Keratinocyte (primary cell): ENCODE data around the gene PLEKHA1. TPM values are rescaled to one million over a fixed set of nuclear protein-coding genes. Genes with fewer than 3 reads are reported as not detected.
A peak's percentile ranks its signal among the peaks of the same experiment; 100 is the strongest.

ENCODE experiments used
- DNase-seq: peaks from one replicate; pipeline ENCODE4 v3.0.0-alpha.2; 2011; ENCODE audit warnings: low read depth, missing footprints, low spot score
- FAIRE-seq: peaks from 2 replicates; lab custom pipeline; 2011; peaks lifted over from hg19 to GRCh38; lab: Jason Lieb, UNC
- H2AFZ ChIP-seq: 2 replicates; pipeline ENCODE4 v1.6.0; 2012; ENCODE audit warnings: low read length, control low read depth, inconsistent platforms; ENCODE audit not compliant: control insufficient read depth
- H3K27ac ChIP-seq: 2 replicates; pipeline ENCODE4 v1.5.1; 2011; ENCODE audit warnings: low read length; ENCODE audit not compliant: control insufficient read depth, insufficient read depth
- H3K27me3 ChIP-seq: 3 replicates; pipeline ENCODE4 v1.6.0; 2011; ENCODE audit warnings: low read length; ENCODE audit not compliant: control insufficient read depth, insufficient read depth; ENCODE audit errors: extremely low read depth
- H3K36me3 ChIP-seq, 2 experiments: 2 replicates in 1 of 2; 3 replicates in 1 of 2; pipeline ENCODE4 v1.5.1; 2011; ENCODE audit warnings: low read length in 2 of 2, mild to moderate bottlenecking in 1 of 2; ENCODE audit not compliant: control insufficient read depth in 2 of 2, insufficient read depth in 2 of 2; ENCODE audit errors: extremely low read depth in 1 of 2
- H3K4me1 ChIP-seq: 3 replicates; pipeline ENCODE4 v1.5.1; 2011; ENCODE audit warnings: low read length; ENCODE audit not compliant: control insufficient read depth, insufficient read depth; ENCODE audit errors: extremely low read depth
- H3K4me2 ChIP-seq: 3 replicates; pipeline ENCODE4 v1.6.0; 2011; ENCODE audit warnings: low read depth, low read length; ENCODE audit not compliant: control insufficient read depth, insufficient read depth; ENCODE audit errors: extremely low read depth
- H3K4me3 ChIP-seq, 3 experiments: fragments of 200-600 bp in 1 of 3; sonication (generic) in 1 of 3; 2 replicates in 2 of 3; 3 replicates in 1 of 3; pipeline ENCODE4 v1.5.1; 2011 to 2016; ENCODE audit warnings: low read length in 3 of 3, mild to moderate bottlenecking in 3 of 3, control low read depth in 2 of 3, inconsistent platforms in 1 of 3, low read depth in 1 of 3, mixed read lengths in 1 of 3, mixed run types in 1 of 3, moderate library complexity in 1 of 3; ENCODE audit not compliant: control insufficient read depth in 2 of 3, insufficient read depth in 2 of 3; ENCODE audit errors: extremely low read depth in 1 of 3
- H3K79me2 ChIP-seq: 2 replicates; pipeline ENCODE4 v1.6.0; 2012; ENCODE audit warnings: low read length; ENCODE audit not compliant: control insufficient read depth, insufficient read depth
- H3K9ac ChIP-seq: 3 replicates; pipeline ENCODE4 v1.6.0; 2011; ENCODE audit warnings: low read length; ENCODE audit not compliant: control insufficient read depth, insufficient read depth; ENCODE audit errors: extremely low read depth
- H3K9me1 ChIP-seq: 3 replicates; pipeline ENCODE4 v1.6.0; 2011; ENCODE audit warnings: low read length; ENCODE audit not compliant: control insufficient read depth, insufficient read depth; ENCODE audit errors: extremely low read depth
- H3K9me3 ChIP-seq: 2 replicates; pipeline ENCODE4 v1.5.1; 2012; ENCODE audit warnings: low read depth, low read length; ENCODE audit not compliant: control insufficient read depth
- H4K20me1 ChIP-seq: 3 replicates; pipeline ENCODE4 v1.6.0; 2011; ENCODE audit warnings: low read length; ENCODE audit not compliant: control insufficient read depth, insufficient read depth; ENCODE audit errors: extremely low read depth
- EZH2 ChIP-seq: IDR thresholded peaks from one replicate; pipeline ENCODE4 v1.6.1; 2012; ENCODE audit warnings: inconsistent platforms, mild to moderate bottlenecking, low read length, moderate library complexity
- dilution Hi-C: fragments of 300-500 bp; cut with MboI; formaldehyde crosslinking; loops from one replicate; pipeline ENCODE4 v1.7.0; 2020; ENCODE audit warnings: low sequenced_read_pairs; ENCODE audit not compliant: extremely low pct_ligation_motif_present
- polyA plus RNA-seq, 5 experiments: library from polyadenylated mRNA; depleted of rRNA in 3 of 5; stranded (reverse) in 3 of 5; stranded (forward) in 1 of 5; unstranded in 1 of 5; fragments of >200 nt; gene quantifications; 1 replicate in 1 of 5; 2 replicates in 3 of 5; 3 replicates in 1 of 5; pipeline versions ENCODE4 v1.2.1 to v1.2.3, GENCODE V29; 2011 to 2012; ENCODE audit warnings: missing spikeins in 2 of 5, low read depth in 1 of 5, low replicate concordance in 1 of 5
- TF ChIP-seq, protein P1 (sequence below), 3 experiments: IDR thresholded peaks in 1 of 3; conservative IDR thresholded peaks in 1 of 3; optimal IDR thresholded peaks in 1 of 3; 2 replicates in 2 of 3; 3 replicates in 1 of 3; pipeline versions ENCODE3 to v1.5.1; 2011; ENCODE audit warnings: low read length in 3 of 3, mild to moderate bottlenecking in 3 of 3, moderate library complexity in 2 of 3, control low read depth in 1 of 3, inconsistent platforms in 1 of 3; ENCODE audit not compliant: insufficient read depth in 2 of 3; ENCODE audit errors: extremely low read depth in 1 of 3

PLEKHA1 gene
- polyA plus RNA-seq, 1 donor (not counting 4 experiments of a cell fraction or from before 2014, with no cell fraction given) = 66.7 TPM

DNA sequence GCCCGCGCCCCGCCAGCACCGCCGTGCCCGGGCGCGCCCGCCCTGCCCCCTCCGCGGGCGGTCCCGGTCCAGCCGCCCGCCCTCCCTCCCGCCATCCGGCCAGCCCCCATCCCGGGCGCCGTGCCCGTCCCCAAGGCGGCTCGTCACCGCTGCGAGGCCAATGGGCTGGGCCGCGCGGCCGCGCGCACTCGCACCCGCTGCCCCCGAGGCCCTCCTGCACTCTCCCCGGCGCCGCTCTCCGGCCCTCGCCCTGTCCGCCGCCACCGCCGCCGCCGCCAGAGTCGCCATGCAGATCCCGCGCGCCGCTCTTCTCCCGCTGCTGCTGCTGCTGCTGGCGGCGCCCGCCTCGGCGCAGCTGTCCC lies 86.8 kb downstream of the PLEKHA1 start, which contains the start of gene HTRA1:
HTRA1 (plus strand) TSS at position 187 of the 362 bp plus-strand sequence; CDS start at position 287, 100 bp downstream.
- Histone ChIP-seq H3K9ac (peak within 1 kb of the TSS; percentile 83), H3K4me2 (peak within 1 kb of the TSS; percentile 87), H3K79me2 (peaks cover 44% of the 10 kb centered on the region), H3K9me3 (no peaks in the 10 kb centered on the region), H3K9me1 (no peaks in the 10 kb centered on the region), H3K4me1 (peaks cover 25% of the 10 kb centered on the region), H4K20me1 (peaks cover 2% of the 10 kb centered on the region), H3K27me3 (no peaks in the 10 kb centered on the region), H3K36me3 (peaks cover 0 to 9% of the 10 kb centered on the region in 2 experiments), H3K4me3 (peak within 1 kb of the TSS; percentile 76 to 96 (median 93)), H3K27ac (peak within 1 kb of the TSS; percentile 75), H2AFZ (peak within 1 kb of the TSS; percentile 33)
- no peak for TF ChIP-seq EZH2
- TF ChIP-seq, protein P1, sequence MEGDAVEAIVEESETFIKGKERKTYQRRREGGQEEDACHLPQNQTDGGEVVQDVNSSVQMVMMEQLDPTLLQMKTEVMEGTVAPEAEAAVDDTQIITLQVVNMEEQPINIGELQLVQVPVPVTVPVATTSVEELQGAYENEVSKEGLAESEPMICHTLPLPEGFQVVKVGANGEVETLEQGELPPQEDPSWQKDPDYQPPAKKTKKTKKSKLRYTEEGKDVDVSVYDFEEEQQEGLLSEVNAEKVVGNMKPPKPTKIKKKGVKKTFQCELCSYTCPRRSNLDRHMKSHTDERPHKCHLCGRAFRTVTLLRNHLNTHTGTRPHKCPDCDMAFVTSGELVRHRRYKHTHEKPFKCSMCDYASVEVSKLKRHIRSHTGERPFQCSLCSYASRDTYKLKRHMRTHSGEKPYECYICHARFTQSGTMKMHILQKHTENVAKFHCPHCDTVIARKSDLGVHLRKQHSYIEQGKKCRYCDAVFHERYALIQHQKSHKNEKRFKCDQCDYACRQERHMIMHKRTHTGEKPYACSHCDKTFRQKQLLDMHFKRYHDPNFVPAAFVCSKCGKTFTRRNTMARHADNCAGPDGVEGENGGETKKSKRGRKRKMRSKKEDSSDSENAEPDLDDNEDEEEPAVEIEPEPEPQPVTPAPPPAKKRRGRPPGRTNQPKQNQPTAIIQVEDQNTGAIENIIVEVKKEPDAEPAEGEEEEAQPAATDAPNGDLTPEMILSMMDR (optimal IDR thresholded peaks at IDR 0.05 in 1 of 3, IDR thresholded peaks at IDR 0.05 in 1 of 3, conservative IDR thresholded peaks at IDR 0.05 in 1 of 3; ENCODE audit: extremely low read depth in 1 of 3, insufficient read depth in 2 of 3, low read length in 3 of 3) = no peak
- FAIRE-seq (no peak), DNase-seq (no peak)
- dilution Hi-C loops = no loop called here

DNA sequence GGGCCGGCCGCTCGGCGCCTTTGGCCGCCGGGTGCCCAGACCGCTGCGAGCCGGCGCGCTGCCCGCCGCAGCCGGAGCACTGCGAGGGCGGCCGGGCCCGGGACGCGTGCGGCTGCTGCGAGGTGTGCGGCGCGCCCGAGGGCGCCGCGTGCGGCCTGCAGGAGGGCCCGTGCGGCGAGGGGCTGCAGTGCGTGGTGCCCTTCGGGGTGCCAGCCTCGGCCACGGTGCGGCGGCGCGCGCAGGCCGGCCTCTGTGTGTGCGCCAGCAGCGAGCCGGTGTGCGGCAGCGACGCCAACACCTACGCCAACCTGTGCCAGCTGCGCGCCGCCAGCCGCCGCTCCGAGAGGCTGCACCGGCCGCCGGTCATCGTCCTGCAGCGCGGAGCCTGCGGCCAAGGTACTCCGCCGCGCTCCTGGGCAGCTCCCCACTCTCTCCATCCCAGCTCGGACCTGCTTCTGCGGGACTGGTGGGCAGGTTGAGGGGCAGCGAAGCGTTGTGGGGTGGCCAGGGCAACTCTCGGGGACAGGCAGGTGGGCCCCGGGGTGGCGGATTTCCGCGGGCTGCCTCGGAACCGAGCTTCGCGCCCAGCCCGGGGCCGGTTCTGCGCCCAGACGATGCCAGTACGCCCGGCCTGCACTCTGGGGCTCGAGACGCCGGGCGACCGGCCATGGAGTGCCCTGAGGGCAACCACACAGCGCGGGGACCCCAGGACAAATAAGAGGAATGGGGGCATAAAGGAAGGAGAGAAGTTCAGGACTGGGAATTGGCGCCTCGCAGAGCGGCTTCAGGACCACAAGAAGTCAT lies 87.4 kb downstream of the PLEKHA1 start:
- Histone ChIP-seq H3K4me1 (peaks cover 25% of the 10 kb centered on the region), H3K79me2 (peaks cover 49% of the 10 kb centered on the region), H4K20me1 (peaks cover 2% of the 10 kb centered on the region), H3K9ac (peak overlapping the region; percentile 83), H3K9me1 (no peaks in the 10 kb centered on the region), H3K36me3 (peaks cover 0 to 9% of the 10 kb centered on the region in 2 experiments), H3K4me2 (peak overlapping the region; percentile 87), H2AFZ (peak overlapping the region; percentile 30), H3K27me3 (peaks cover 2% of the 10 kb centered on the region), H3K27ac (peak overlapping the region; percentile 75), H3K4me3 (peak overlapping the region; percentile 76 to 96 (median 93)), H3K9me3 (no peaks in the 10 kb centered on the region)
- DNase-seq = no peak
- dilution Hi-C loops = no loop called here
- FAIRE-seq = no peak
- TF ChIP-seq, protein P1 (optimal IDR thresholded peaks at IDR 0.05 in 1 of 3, IDR thresholded peaks at IDR 0.05 in 1 of 3, conservative IDR thresholded peaks at IDR 0.05 in 1 of 3; ENCODE audit: extremely low read depth in 1 of 3, insufficient read depth in 2 of 3, low read length in 3 of 3) = no peak
- TF ChIP-seq EZH2 = no peak
